ENCODE measurements around the gene NDUFB8. TPM values are rescaled to one million over a fixed set of nuclear protein-coding genes. Genes with fewer than 3 reads are reported as not detected.

The NDUFB8 gene
- total RNA-seq, 1 donor from 2014 or later, result 430 TPM

- intact Hi-C loops (cut with micrococcal nuclease), result no loop called here
Observed at GRCh38 chr10:100528921-100529474, 673 bp downstream of the NDUFB8 start.

GRCh38 chr10:100528123-100528886 is 1.4 kb downstream of the NDUFB8 start:
- Histone ChIP-seq H3K27me3 (ENCODE audit: low read depth) (no peaks in the 10 kb centered on the region), H3K36me3 (peaks cover 44% of the 10 kb centered on the region), H3K4me3 (peak overlapping the region; percentile 75), H3K4me1 (peaks cover 42% of the 10 kb centered on the region), H3K27ac (replicated peaks) (peak overlapping the region; percentile 90), H3K9me3 (replicated peaks) (no peaks in the 10 kb centered on the region)
- TF ChIP-seq, protein P1, sequence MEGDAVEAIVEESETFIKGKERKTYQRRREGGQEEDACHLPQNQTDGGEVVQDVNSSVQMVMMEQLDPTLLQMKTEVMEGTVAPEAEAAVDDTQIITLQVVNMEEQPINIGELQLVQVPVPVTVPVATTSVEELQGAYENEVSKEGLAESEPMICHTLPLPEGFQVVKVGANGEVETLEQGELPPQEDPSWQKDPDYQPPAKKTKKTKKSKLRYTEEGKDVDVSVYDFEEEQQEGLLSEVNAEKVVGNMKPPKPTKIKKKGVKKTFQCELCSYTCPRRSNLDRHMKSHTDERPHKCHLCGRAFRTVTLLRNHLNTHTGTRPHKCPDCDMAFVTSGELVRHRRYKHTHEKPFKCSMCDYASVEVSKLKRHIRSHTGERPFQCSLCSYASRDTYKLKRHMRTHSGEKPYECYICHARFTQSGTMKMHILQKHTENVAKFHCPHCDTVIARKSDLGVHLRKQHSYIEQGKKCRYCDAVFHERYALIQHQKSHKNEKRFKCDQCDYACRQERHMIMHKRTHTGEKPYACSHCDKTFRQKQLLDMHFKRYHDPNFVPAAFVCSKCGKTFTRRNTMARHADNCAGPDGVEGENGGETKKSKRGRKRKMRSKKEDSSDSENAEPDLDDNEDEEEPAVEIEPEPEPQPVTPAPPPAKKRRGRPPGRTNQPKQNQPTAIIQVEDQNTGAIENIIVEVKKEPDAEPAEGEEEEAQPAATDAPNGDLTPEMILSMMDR (IDR thresholded peaks at IDR 0.05; ENCODE audit: borderline replicate concordance), result no peak
- intact Hi-C loops (cut with micrococcal nuclease), result no loop called here
- no peak for DNase-seq

More at GRCh38 chr10:100528921-100529474, 673 bp downstream of the NDUFB8 start:
- no peaks in the 10 kb centered on the region for H3K27me3 ChIP-seq (ENCODE audit: low read depth)
- TF ChIP-seq, protein P1 (IDR thresholded peaks at IDR 0.05; ENCODE audit: borderline replicate concordance), result no peak
- H3K4me1 ChIP-seq, result peaks cover 42% of the 10 kb centered on the region
- H3K9me3 ChIP-seq (replicated peaks), result no peaks in the 10 kb centered on the region
- peaks cover 37% of the 10 kb centered on the region for H3K36me3 ChIP-seq
- DNase-seq, result no peak
- H3K4me3 ChIP-seq, result peak overlapping the region; percentile 75
- peak overlapping the region; percentile 90 for H3K27ac ChIP-seq (replicated peaks)

DNA sequence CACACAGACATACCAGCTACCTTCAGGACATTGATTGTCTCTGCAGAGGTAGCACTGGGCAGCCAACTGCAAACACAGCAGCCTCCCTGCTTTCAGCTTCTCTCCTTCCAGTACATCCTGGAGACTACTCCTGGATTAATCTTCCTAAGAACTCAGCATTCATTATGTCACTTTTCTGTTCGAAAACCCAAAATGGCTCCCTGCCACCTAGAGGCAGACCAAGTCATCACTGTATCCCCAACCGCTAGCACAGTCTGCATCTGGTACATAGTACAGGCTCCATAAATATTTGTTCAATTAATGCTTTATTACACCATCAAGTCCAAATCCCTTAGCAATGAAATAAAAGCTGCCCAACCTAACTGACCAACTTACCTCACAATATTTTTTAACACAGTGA is 5.0 kb downstream of the NDUFB8 start:
- intact Hi-C loops (cut with micrococcal nuclease), result no loop called here
- no peak for DNase-seq
- Histone ChIP-seq H3K27me3 (ENCODE audit: low read depth) (no peaks in the 10 kb centered on the region), H3K27ac (replicated peaks) (no peak overlapping the region), H3K4me1 (peaks cover 39% of the 10 kb centered on the region), H3K9me3 (replicated peaks) (no peaks in the 10 kb centered on the region), H3K36me3 (peaks cover 54% of the 10 kb centered on the region), H3K4me3 (no peak overlapping the region)
- TF ChIP-seq, protein P1 (IDR thresholded peaks at IDR 0.05; ENCODE audit: borderline replicate concordance), result no peak

- no peak for DNase-seq
- H3K4me3 ChIP-seq, result no peak overlapping the region
- H3K4me1 ChIP-seq, result peaks cover 39% of the 10 kb centered on the region
- H3K9me3 ChIP-seq (replicated peaks), result no peaks in the 10 kb centered on the region
- H3K36me3 ChIP-seq, result peaks cover 54% of the 10 kb centered on the region
- intact Hi-C loops (cut with micrococcal nuclease), result no loop called here
- no peaks in the 10 kb centered on the region for H3K27me3 ChIP-seq (ENCODE audit: low read depth)
- TF ChIP-seq, protein P1 (IDR thresholded peaks at IDR 0.05; ENCODE audit: borderline replicate concordance), result no peak
- H3K27ac ChIP-seq (replicated peaks), result no peak overlapping the region
Observed at GRCh38 chr10:100524206-100524605, 5.5 kb downstream of the NDUFB8 start.

- H3K36me3 ChIP-seq, result peaks cover 50% of the 10 kb centered on the region
- intact Hi-C loops (cut with micrococcal nuclease), result no loop called here
Observed at GRCh38 chr10:100522945-100523344, 6.7 kb downstream of the NDUFB8 start.

More at GRCh38 chr10:100522945-100523344, 6.7 kb downstream of the NDUFB8 start:
- Histone ChIP-seq H3K4me1 (peaks cover 35% of the 10 kb centered on the region), H3K4me3 (no peak overlapping the region), H3K27me3 (ENCODE audit: low read depth) (no peaks in the 10 kb centered on the region), H3K27ac (replicated peaks) (no peak overlapping the region), H3K9me3 (replicated peaks) (no peaks in the 10 kb centered on the region)
- TF ChIP-seq, protein P1 (IDR thresholded peaks at IDR 0.05; ENCODE audit: borderline replicate concordance), result no peak
- no peak for DNase-seq

All from left ventricle myocardium inferior (tissue), 1 donor.